SK-N-SH (cell line): ENCODE data around the gene RNF126. TPM values are rescaled to one million over a fixed set of nuclear protein-coding genes. Genes with fewer than 3 reads are reported as not detected.

Source experiments
- CTCF ChIA-PET: fragments of 300-600, 350-600 bp; formaldehyde crosslinking; extraction: SDS; loops from one replicate; lab custom pipeline; 2021; lab: Yijun Ruan, JAX
- POLR2A ChIA-PET: fragments of 350-600 bp; sonication (Branson Sonifier 250); formaldehyde crosslinking; extraction: SDS; loops from one replicate; lab custom pipeline; 2020; ENCODE audit warnings: antibody characterized with exemption, inconsistent platforms; lab: Yijun Ruan, JAX
- DNase-seq: peaks from one replicate; pipeline ENCODE4 v3.0.0; 2012
- H2AFZ ChIP-seq: fragments of 200-600 bp; sonication (generic); 2 replicates; pipeline ENCODE4 v1.8.1; 2016; ENCODE audit warnings: antibody characterized with exemption, mild to moderate bottlenecking, low read depth
- H3F3A ChIP-seq: fragments of 200-600 bp; sonication (generic); replicated peaks from 2 replicates; pipeline ENCODE3; 2016; ENCODE audit warnings: antibody characterized with exemption, mild to moderate bottlenecking; ENCODE audit not compliant: insufficient read depth
- H3K27ac ChIP-seq, 2 experiments: fragments of 200-500 bp in 1 of 2; fragments of 200-600 bp in 1 of 2; sonication (Bioruptor generic) in 1 of 2; sonication (generic), shearing (Covaris generic) in 1 of 2; 2 replicates each; pipeline versions ENCODE4 v1.5.1 to v1.6.1; 2014 to 2016; ENCODE audit warnings: low read depth in 2 of 2, inconsistent platforms in 1 of 2, low read length in 1 of 2, mild to moderate bottlenecking in 1 of 2, mixed read lengths in 1 of 2
- H3K27me3 ChIP-seq: fragments of 200-600 bp; sonication (generic), shearing (Covaris generic); 2 replicates; pipeline ENCODE4 v1.6.1; 2016; ENCODE audit warnings: mixed run types; ENCODE audit not compliant: insufficient read depth
- H3K36me3 ChIP-seq, 2 experiments: fragments of 200-500 bp in 1 of 2; fragments of 200-600 bp in 1 of 2; sonication (Bioruptor generic) in 1 of 2; sonication (generic) in 1 of 2; replicated peaks in 1 of 2; 2 replicates each; pipeline versions ENCODE3 to v1.5.1; 2014 to 2016; ENCODE audit warnings: low read length in 1 of 2, mild to moderate bottlenecking in 1 of 2; ENCODE audit not compliant: insufficient read depth in 2 of 2, control insufficient read depth in 1 of 2
- H3K4me1 ChIP-seq, 2 experiments: fragments of 200-500 bp in 1 of 2; fragments of 200-600 bp in 1 of 2; sonication (Bioruptor generic) in 1 of 2; sonication (generic), shearing (Covaris generic) in 1 of 2; 2 replicates each; pipeline versions ENCODE4 v1.5.1 to v1.6.1; 2014 to 2016; ENCODE audit warnings: low read depth in 1 of 2, low read length in 1 of 2, mixed run types in 1 of 2; ENCODE audit not compliant: insufficient read depth in 2 of 2, control insufficient read depth in 1 of 2
- H3K4me2 ChIP-seq: fragments of 200-600 bp; sonication (generic), shearing (Covaris generic); 2 replicates; pipeline ENCODE4 v1.6.1; 2017; ENCODE audit warnings: mixed run types
- H3K4me3 ChIP-seq, 2 experiments: fragments of 200-500 bp in 1 of 2; fragments of 200-600 bp in 1 of 2; sonication (Bioruptor generic) in 1 of 2; sonication (generic), shearing (Covaris generic) in 1 of 2; 2 replicates each; pipeline versions ENCODE4 v1.5.1 to v1.8.1; 2014 to 2016; ENCODE audit warnings: low read depth in 2 of 2, inconsistent platforms in 1 of 2, low read length in 1 of 2, mild to moderate bottlenecking in 1 of 2, mixed read lengths in 1 of 2, moderate library complexity in 1 of 2
- H3K79me2 ChIP-seq: fragments of 200-600 bp; sonication (generic); 2 replicates; pipeline ENCODE4 v1.8.1; 2017; ENCODE audit warnings: mild to moderate bottlenecking; ENCODE audit not compliant: insufficient read depth
- H3K9ac ChIP-seq: fragments of 200-600 bp; sonication (generic); 2 replicates; pipeline ENCODE4 v1.6.1; 2017; ENCODE audit warnings: mixed run types
- H3K9me2 ChIP-seq: fragments of 200-600 bp; sonication (generic); 2 replicates; pipeline ENCODE4 v1.6.1; 2017; ENCODE audit warnings: mixed run types
- H3K9me3 ChIP-seq: fragments of 200-600 bp; sonication (generic); 2 replicates; pipeline ENCODE4 v1.6.1; 2017; ENCODE audit warnings: mixed run types, mild to moderate bottlenecking, moderate library complexity
- H4K20me1 ChIP-seq: fragments of 200-600 bp; sonication (generic); 2 replicates; pipeline ENCODE4 v1.6.1; 2017; ENCODE audit warnings: mild to moderate bottlenecking, mixed run types; ENCODE audit not compliant: insufficient read depth
- CHD2 ChIP-seq: fragments of 150-350 bp; IDR thresholded peaks from 2 replicates; pipeline ENCODE4 v1.6.1; 2018; ENCODE audit warnings: low read length; ENCODE audit not compliant: partially characterized antibody
- EP300 ChIP-seq, 2 experiments: IDR thresholded peaks; 2 replicates each; pipeline versions ENCODE4 v1.4.0 to v1.6.1; 2012; ENCODE audit warnings: borderline replicate concordance in 1 of 2, low read depth in 1 of 2, low read length in 1 of 2
- FOSL2 ChIP-seq: IDR thresholded peaks from 2 replicates; pipeline ENCODE4 v1.4.0; 2012; ENCODE audit warnings: low read depth, mild to moderate bottlenecking, moderate library complexity, borderline replicate concordance
- FOXJ3 ChIP-seq: sonication (generic); formaldehyde crosslinking; IDR thresholded peaks from 2 replicates; pipeline ENCODE4 v1.5.1; 2020; ENCODE audit warnings: mild to moderate bottlenecking, missing genetic modification reagents
- JUND ChIP-seq: IDR thresholded peaks from 2 replicates; pipeline ENCODE4 v1.4.0; 2012
- MAX ChIP-seq: IDR thresholded peaks from 2 replicates; pipeline ENCODE4 v1.4.0; 2012; ENCODE audit warnings: low read depth
- MEF2A ChIP-seq: IDR thresholded peaks from 2 replicates; pipeline ENCODE4 v1.4.0; 2012; ENCODE audit warnings: low read depth, borderline replicate concordance
- MXI1 ChIP-seq: IDR thresholded peaks from 2 replicates; pipeline ENCODE4 v1.6.1; 2012; ENCODE audit warnings: mild to moderate bottlenecking, low read depth, low read length, improper control_type of control experiment
- NFIC ChIP-seq: IDR thresholded peaks from 2 replicates; pipeline ENCODE4 v1.4.0; 2012; ENCODE audit warnings: borderline replicate concordance
- POLR2AphosphoS5 ChIP-seq: IDR thresholded peaks from 2 replicates; pipeline ENCODE4 v1.6.1; 2012; ENCODE audit warnings: low read depth, low read length
- RXRA ChIP-seq: IDR thresholded peaks from 2 replicates; pipeline ENCODE4 v1.4.0; 2012; ENCODE audit warnings: low read depth, mild to moderate bottlenecking, borderline replicate concordance
- TAF1 ChIP-seq: IDR thresholded peaks from 2 replicates; pipeline ENCODE4 v1.6.1; 2012; ENCODE audit warnings: low read depth, mild to moderate bottlenecking, low read length, moderate library complexity, borderline replicate concordance
- TEAD4 ChIP-seq: IDR thresholded peaks from 2 replicates; pipeline ENCODE4 v1.4.0; 2012; ENCODE audit warnings: mild to moderate bottlenecking, borderline replicate concordance; ENCODE audit not compliant: insufficient read depth
- USF2 ChIP-seq: fragments of 150-350 bp; IDR thresholded peaks from 2 replicates; pipeline ENCODE4 v1.6.1; 2017; ENCODE audit warnings: antibody characterized with exemption, low read length, low read depth, borderline replicate concordance
- WGBS: methylation state at CpG from one replicate; pipeline ENCODE4 v1.1.6; 2017; ENCODE audit warnings: low lambda C conversion rate; 5-methylcytosine and 5-hydroxymethylcytosine counted together
- polyA plus RNA-seq, 3 experiments: library from polyadenylated mRNA; depleted of rRNA; stranded (reverse); fragments of >200 nt; gene quantifications; 2 replicates each; pipeline ENCODE4 v1.2.3, GENCODE V29; 2012
- TF ChIP-seq, protein P1 (sequence below): IDR thresholded peaks from 2 replicates; pipeline ENCODE4 v1.4.0; 2012; ENCODE audit warnings: low read depth, borderline replicate concordance

The RNF126 gene
- polyA plus RNA-seq, 1 of the 3 experiments (the other 2 are of a cell fraction), result 12.9 TPM

- no peaks in the 10 kb centered on the region for H3K27me3 ChIP-seq
- H3K27ac ChIP-seq, result peak overlapping the region in 1 of 2 experiments; percentile 76; a peak in 2 of 4 replicates
- H3F3A ChIP-seq, result peaks cover 10% of the 10 kb centered on the region
- TF ChIP-seq NFIC (peak; percentile 6; the same call in 1 of the 2 replicates), MXI1 (no peak), CHD2 (no peak), TEAD4 (peak; percentile 73; the same call in 1 of the 2 replicates), EP300 (IDR thresholded peaks at IDR 0.05; ENCODE audit: borderline replicate concordance in 1 of 2, low read depth in 1 of 2, low read length in 1 of 2) (no peak; a peak in 1 of 4 replicates), MAX (peak; percentile 85), POLR2AphosphoS5 (peak; percentile 16; the same call in 1 of the 2 replicates), JUND (peak; percentile 79; the same call in 1 of the 2 replicates), FOSL2 (peak; percentile 77; the same call in 1 of the 2 replicates), USF2 (no peak)
- H2AFZ ChIP-seq, result no peak overlapping the region
- peaks cover 8 to 33% of the 10 kb centered on the region in 2 experiments; a peak in 3 of 4 replicates for H3K4me1 ChIP-seq
- CTCF ChIA-PET, result interaction anchor here (0.6 to 6.0 kb wide), 8 partner anchors 26 to 93 kb away, joined by 3 to 33 read pairs (median 4); no protein-coding TSS in a partner anchor
- H4K20me1 ChIP-seq, result no peaks in the 10 kb centered on the region
- H3K4me3 ChIP-seq, result peak overlapping the region; percentile 54 to 79
- POLR2A ChIA-PET, result interaction anchor here (1.3 kb wide), 1 partner anchor 31 kb away, joined by 3 read pairs; no protein-coding TSS in a partner anchor
- H3K36me3 ChIP-seq, result peaks cover 0 to 3% of the 10 kb centered on the region in 2 experiments
- H3K4me2 ChIP-seq, result peak overlapping the region; percentile 89
- WGBS, result 0% methylated on average over 2 of the region's 15 CpGs
- peak; percentile 67 for DNase-seq
- peaks cover 26% of the 10 kb centered on the region for H3K79me2 ChIP-seq
- H3K9me3 ChIP-seq, result no peaks in the 10 kb centered on the region
- peak overlapping the region; percentile 92 for H3K9ac ChIP-seq
- no peaks in the 10 kb centered on the region for H3K9me2 ChIP-seq
These were observed 14.2 kb upstream of the RNF126 start for GRCh38 chr19:677201-677600.

GRCh38 chr19:676339-677105 is 13.5 kb upstream of the RNF126 start, which contains the start of gene FSTL3:
Gene FSTL3 (plus strand): TSS chr19:676392. CDS start chr19:676424, 32 bp downstream.
- Histone ChIP-seq H3K79me2 (peaks cover 26% of the 10 kb centered on the region), H3K27me3 (no peaks in the 10 kb centered on the region), H3K9me3 (no peaks in the 10 kb centered on the region), H3K9me2 (no peaks in the 10 kb centered on the region), H3F3A (peaks cover 10% of the 10 kb centered on the region), H3K36me3 (peaks cover 0 to 3% of the 10 kb centered on the region in 2 experiments), H3K9ac (peak within 1 kb of the TSS; percentile 92), H3K4me2 (peak within 1 kb of the TSS; percentile 89), H3K27ac (peak within 1 kb of the TSS in 1 of 2 experiments; percentile 76; a peak in 2 of 4 replicates), H3K4me3 (peak within 1 kb of the TSS; percentile 54 to 79), H4K20me1 (no peaks in the 10 kb centered on the region), H2AFZ (no peak within 1 kb of the TSS), H3K4me1 (peaks cover 8 to 33% of the 10 kb centered on the region in 2 experiments; a peak in 3 of 4 replicates)
- ChIA-PET CTCF (interaction anchor here (1.0 to 6.0 kb wide), 12 partner anchors 27 to 181 kb away, joined by 3 to 33 read pairs (median 4); no protein-coding TSS in a partner anchor), POLR2A (interaction anchor here (1.3 kb wide), 1 partner anchor 31 kb away, joined by 3 read pairs; no protein-coding TSS in a partner anchor)
- DNase-seq, result no peak
- TF ChIP-seq FOXJ3 (no peak), RXRA (peak; percentile 34; the same call in 1 of the 2 replicates), POLR2AphosphoS5 (peak; percentile 63), TAF1 (0 out of 2 replicates have a peak, but pooled peaks have one; percentile 21), MEF2A (no peak), MXI1 (no peak)
- TF ChIP-seq, protein P1, sequence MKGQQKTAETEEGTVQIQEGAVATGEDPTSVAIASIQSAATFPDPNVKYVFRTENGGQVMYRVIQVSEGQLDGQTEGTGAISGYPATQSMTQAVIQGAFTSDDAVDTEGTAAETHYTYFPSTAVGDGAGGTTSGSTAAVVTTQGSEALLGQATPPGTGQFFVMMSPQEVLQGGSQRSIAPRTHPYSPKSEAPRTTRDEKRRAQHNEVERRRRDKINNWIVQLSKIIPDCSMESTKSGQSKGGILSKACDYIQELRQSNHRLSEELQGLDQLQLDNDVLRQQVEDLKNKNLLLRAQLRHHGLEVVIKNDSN, result 0 out of 2 replicates have a peak, but pooled peaks have one; percentile 31
- 6% methylated on average over 18 of the region's 63 CpGs for WGBS
